NCI-H2227 (cell line): ENCODE data around the gene LRIF1.
"Not testable (repeated sequence)": the region's sequence is repeated elsewhere in the genome, so short reads cannot be mapped to it uniquely, and the experiment has no call there.

Experiments
- DNase-seq: peaks from one replicate; lab custom pipeline; 2025; ENCODE audit not compliant: unreplicated experiment; lab: John Stamatoyannopoulos, UW

The LRIF1 gene

GRCh38 chr1:110951161-110951560, 12.6 kb downstream of the LRIF1 start:
- DNase-seq: no peak

- DNase-seq: no peak
Measured at GRCh38 chr1:110948038-110948810, 15.5 kb downstream of the LRIF1 start.

DNA sequence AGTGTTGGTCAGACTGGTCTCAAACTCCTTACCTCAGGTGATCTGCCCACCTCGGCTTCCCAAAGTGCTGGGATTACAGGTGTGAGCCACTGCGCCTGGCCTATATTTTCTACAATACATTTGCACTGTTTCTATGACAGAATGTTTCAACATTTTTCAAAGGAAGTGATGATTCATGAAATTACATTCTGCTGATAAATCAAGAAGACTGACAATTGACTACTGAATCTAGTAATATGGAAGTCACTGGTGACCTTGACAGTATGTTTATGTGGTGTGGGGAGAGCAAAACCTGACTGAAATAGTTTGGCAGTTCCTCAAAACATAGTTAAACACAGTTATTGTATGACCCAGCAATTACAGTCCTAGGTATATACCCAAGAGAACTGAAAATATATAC, 18.1 kb downstream of the LRIF1 start:
- DNase-seq: no peak

DNA sequence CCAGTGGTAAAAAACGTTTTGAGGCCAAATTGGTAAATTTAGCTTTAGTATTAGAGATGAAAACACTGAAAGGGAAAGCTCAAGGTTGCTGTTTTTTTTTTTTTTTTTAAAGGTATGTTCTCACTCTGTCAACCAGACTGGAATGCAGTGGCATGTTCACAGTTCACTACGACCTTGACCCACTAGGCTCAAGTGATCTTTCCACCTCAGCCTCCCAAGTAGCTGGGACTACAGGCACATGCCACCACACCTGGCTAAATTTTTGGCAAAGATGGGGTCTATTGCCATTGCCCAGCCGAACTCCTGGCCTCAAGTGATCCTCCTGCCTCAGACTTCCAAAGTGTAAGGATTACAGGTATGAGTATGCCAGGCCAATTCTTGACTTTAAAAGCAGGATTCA, 18.9 kb downstream of the LRIF1 start:
- no peak for DNase-seq

DNA sequence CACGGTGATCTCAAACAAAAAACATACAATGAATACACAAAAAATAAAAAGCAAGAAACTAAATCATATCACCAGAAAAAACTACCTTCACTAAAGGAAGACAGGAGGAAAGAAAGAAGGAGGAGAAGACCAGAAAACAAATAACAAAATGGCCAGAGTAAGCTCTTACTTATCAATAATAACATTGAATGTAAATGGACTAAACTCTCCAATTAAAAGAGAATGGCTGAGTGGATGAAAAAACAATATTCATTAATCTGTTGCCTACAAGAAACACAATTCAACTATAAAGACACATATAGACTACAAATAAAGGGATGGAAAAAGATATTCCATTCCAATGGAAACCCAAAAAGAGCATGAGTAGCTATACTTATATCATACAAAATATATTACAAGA, 27.2 kb downstream of the LRIF1 start:
- DNase-seq: no peak

DNA sequence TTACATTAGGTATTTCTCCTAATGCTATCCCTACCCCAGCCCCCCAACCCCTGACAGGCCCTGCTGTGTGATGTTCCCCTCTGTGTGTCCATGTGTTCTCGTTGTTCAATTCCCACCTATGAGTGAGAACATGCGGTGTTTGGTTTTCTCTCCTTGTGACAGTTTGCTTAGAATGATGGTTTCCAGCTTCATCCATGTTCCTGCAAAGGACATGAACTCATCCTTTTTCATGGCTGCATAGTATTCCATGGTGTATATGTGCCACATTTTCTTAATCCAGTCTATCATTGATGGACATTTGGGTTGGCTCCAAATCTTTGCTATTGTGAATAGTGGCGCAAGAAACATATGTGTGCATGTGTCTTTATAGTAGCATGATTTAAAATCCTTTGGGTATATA, 32.6 kb downstream of the LRIF1 start:
- not testable (repeated sequence) for DNase-seq

DNA sequence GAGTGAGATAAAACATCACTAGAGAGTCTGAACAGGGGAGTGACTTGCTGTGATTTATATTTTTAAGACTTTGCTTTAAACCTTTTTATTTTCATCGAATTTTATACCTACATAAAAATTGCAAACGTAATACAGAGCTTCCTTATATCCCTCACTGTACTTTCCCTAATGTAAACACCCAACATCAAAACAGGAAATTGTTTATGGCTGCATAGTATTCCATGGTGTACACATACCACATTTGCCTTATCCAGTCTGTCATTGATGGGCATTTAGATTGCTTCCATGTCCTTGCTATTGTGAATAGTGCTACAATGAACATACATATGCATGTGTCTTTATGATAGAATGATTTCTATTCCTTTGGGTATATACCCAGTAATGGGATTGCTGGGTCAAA, 34.8 kb downstream of the LRIF1 start:
- DNase-seq: no peak

- no peak for DNase-seq
Measured at GRCh38 chr1:110928191-110928590, 35.5 kb downstream of the LRIF1 start.

DNA sequence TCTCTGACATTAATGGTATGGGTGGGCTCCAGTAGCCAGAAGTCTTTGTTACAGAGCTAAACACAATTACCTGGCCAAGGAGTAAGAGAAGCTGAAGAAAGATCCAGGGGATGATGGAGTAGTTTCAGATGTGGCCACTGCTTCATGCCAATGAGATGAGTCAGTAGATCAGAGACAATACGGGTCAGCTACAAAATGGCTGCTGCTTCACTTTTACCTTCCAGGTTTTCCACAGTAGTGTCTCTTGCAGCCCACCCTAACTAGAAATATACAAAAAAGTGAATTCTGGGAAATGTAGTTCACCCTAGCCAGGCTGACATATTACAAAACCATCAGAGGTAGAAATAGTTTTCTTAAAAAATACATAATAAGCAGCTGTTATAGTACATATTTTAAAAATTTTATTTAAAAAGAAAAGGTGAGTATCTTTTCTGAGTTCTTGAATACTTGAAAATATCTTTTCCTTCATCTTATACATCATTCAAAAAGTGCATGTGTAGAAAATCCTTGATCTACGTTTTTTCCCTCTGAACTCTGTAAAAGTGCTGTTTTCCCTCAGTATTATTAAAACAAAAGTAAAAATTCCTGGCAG, 36.1 kb downstream of the LRIF1 start:
- no peak for DNase-seq

- DNase-seq: no peak
Measured at GRCh38 chr1:110921953-110922352, 41.8 kb downstream of the LRIF1 start.

DNA sequence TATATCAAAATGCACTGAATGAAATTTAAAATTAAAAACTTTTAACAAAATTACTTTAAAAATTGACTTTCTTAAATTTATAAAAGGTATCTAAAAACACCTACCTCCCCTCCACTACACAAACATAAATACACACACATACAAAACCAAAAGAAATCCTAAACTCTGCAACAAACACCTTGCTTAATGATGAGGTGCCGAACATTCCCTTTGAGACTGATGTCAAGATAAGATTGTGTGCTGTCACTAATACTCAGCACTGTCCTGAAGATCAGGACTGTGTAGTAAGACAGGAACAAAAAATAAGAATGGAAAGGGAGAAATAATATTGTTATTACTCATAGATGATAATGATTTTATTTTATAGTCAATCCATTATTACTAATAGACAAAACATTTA, 45.7 kb downstream of the LRIF1 start:
- no peak for DNase-seq

- DNase-seq: no peak
Measured at GRCh38 chr1:110916669-110917306, 46.9 kb downstream of the LRIF1 start.

DNA sequence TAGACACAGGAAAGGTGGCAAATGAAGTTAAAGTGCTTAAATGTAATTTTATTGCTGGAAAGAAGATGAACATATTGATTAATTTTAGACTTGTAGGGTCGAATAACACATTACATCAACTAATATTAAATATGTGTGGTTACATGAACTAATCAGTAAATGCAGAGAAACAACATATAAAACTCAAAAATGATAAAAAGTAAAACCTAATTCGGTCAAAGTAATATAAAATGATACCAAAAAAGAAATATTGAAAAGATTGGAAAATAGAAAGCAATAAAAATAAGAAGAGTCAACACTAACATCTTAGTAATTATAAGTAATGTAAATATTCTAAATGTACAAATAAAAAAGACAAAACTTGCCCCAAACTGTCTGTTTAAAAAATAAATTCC, 47.5 kb downstream of the LRIF1 start:
- DNase-seq: no peak

GRCh38 chr1:110915804-110916203, 47.9 kb downstream of the LRIF1 start:
- no peak for DNase-seq

GRCh38 chr1:110914676-110915075, 49.0 kb downstream of the LRIF1 start:
- no peak for DNase-seq

GRCh38 chr1:110912784-110913183, 50.9 kb downstream of the LRIF1 start:
- DNase-seq: no peak

DNA sequence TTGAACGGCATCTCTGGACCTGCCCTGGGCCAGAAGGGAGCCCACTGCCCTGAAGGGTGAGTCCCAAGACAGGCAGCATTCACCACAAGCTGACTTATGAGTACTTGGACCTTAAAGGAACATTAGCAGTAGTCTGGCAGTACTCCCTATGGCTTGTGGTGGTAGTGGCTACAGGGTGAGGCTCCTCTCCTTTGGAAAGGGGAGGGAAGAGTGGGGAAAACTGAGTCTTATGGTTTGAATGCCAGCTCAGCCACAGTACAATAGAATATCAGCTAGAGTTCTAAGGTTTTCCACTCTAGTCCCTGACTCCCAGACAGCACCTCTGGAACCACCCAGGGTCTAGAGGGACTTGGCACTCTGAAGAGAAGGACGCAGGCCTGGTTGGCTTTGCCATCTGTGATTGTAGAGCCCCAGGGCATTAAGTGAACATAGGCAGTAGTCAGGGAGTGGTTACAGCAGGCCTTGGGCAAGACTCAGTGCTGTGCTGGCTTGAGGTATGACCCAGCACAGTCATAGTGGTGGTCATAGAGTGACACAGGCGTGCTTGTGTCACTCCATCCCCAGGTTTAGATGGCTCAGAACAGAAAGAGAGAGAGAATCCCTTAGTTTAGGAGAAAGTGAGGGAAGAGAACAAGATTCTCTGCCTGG, 59.7 kb downstream of the LRIF1 start:
- DNase-seq: no peak

- DNase-seq: no peak
Measured at GRCh38 chr1:110902820-110903463, 60.8 kb downstream of the LRIF1 start.

GRCh38 chr1:110899458-110899843, 64.3 kb downstream of the LRIF1 start:
- DNase-seq: no peak

DNA sequence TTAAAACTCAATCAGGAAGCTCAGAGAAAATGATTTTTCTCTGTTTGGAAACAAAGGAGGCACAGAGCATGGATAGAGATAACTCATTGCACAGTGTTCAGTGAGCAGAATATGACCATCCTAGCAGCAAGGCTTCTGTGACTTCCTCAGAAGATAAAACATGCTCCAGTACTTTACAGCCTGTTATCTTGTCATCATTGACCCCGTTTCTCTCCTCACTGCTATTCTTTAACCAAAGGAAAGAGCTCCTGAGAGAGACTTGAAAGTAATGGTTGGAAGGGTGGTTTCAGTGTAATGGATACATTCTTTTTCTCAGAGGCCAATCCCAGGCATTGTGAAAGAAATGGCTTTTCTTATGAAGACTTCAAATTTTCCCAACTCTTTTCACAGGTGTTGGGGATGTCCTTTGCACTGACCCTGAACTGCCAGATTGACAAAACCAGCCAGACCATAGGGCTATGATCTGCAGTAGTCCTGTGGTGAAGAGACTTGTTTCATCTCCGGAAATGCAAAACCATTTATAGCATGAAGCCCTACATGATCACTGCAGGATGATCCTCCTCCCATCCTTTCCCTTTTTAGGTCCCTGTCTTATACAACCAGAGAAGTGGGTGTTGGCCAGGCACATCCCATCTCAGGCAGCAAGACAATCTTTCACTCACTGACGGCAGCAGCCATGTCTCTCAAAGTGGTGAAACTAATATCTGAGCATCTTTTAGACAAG, 64.8 kb downstream of the LRIF1 start:
- DNase-seq: no peak

GRCh38 chr1:110897681-110898080, 66.0 kb downstream of the LRIF1 start:
- no peak for DNase-seq
